Mammary epithelial cell (primary cell): ENCODE data around the gene ELFN1.

Experiments
- EZH2 ChIP-seq: IDR thresholded peaks from 2 replicates; pipeline ENCODE4 v1.6.1; 2012; ENCODE audit warnings: low read length, inconsistent platforms, borderline replicate concordance
- TF ChIP-seq, protein P1 (sequence below), 2 donors: IDR thresholded peaks in 1 of 2; conservative IDR thresholded peaks in 1 of 2; 2 replicates each; pipeline ENCODE4 v1.5.1; 2011 to 2012; ENCODE audit warnings: inconsistent platforms in 2 of 2, low read length in 2 of 2, mild to moderate bottlenecking in 2 of 2, control low read depth in 1 of 2, low read depth in 1 of 2; ENCODE audit not compliant: insufficient read depth in 1 of 2; ENCODE audit errors: extremely low read depth in 1 of 2

DNA sequence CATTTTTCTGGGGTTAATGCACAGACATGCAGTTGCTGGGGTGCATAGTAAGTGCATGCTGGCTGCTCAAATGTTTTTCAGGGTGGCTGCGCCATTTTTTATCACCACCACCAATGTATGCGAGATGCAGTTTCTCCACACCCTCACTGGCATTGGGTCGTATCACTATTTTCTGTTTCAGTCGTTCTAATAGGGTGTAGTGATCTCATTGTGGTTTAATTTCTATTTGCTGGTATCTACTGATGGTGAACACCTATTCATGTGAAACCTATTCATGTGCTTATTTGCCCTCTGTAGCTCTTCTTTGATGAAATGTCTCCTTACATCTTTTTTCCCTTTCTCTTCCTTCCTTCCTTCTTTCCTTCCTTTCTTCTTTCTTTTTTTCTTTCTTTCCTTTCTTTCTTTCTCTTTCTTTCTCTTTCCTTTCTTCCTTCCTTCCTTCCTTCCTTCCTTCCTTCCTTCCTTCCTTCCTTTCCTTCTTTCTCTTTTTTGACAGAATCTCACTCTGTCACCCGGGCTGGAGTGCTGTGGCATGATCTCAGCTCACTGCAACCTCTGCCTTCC is 84.3 kb downstream of the ELFN1 start:
- TF ChIP-seq, protein P1, sequence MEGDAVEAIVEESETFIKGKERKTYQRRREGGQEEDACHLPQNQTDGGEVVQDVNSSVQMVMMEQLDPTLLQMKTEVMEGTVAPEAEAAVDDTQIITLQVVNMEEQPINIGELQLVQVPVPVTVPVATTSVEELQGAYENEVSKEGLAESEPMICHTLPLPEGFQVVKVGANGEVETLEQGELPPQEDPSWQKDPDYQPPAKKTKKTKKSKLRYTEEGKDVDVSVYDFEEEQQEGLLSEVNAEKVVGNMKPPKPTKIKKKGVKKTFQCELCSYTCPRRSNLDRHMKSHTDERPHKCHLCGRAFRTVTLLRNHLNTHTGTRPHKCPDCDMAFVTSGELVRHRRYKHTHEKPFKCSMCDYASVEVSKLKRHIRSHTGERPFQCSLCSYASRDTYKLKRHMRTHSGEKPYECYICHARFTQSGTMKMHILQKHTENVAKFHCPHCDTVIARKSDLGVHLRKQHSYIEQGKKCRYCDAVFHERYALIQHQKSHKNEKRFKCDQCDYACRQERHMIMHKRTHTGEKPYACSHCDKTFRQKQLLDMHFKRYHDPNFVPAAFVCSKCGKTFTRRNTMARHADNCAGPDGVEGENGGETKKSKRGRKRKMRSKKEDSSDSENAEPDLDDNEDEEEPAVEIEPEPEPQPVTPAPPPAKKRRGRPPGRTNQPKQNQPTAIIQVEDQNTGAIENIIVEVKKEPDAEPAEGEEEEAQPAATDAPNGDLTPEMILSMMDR (conservative IDR thresholded peaks at IDR 0.05 in 1 of 2, IDR thresholded peaks at IDR 0.05 in 1 of 2; ENCODE audit: extremely low read depth in 1 of 2, insufficient read depth in 1 of 2, low read depth in 1 of 2, low read length in 2 of 2): no peak
- no peak for TF ChIP-seq EZH2
